Vagina (tissue), 2 donors: ENCODE data around the gene CXCR4. TPM values are rescaled to one million over a fixed set of nuclear protein-coding genes. Genes with fewer than 3 reads are reported as not detected.
A peak's percentile ranks its signal among the peaks of the same experiment; 100 is the strongest.

Source experiments
- DNase-seq, 2 donors: peaks; one replicate each; pipeline ENCODE4 v3.0.0-alpha.2; 2017; ENCODE audit errors: extremely low spot score in 2 of 2
- H3K27ac ChIP-seq: fragments of 200-600 bp; sonication (generic); one replicate; pipeline ENCODE4 v1.5.1; 2019
- H3K27me3 ChIP-seq: fragments of 200-600 bp; sonication (generic); one replicate; pipeline ENCODE4 v1.5.1; 2019
- H3K36me3 ChIP-seq, 2 donors: fragments of 200-600 bp; sonication (generic); one replicate each; pipeline ENCODE4 v1.5.1; 2017 to 2019
- H3K4me1 ChIP-seq: fragments of 200-600 bp; sonication (generic); one replicate; pipeline ENCODE4 v1.5.1; 2019
- H3K4me3 ChIP-seq, 2 donors: fragments of 200-600 bp; sonication (generic); 1 replicate in 1 of 2; 2 replicates in 1 of 2; pipeline ENCODE4 v1.5.1; 2016 to 2019
- H3K9me3 ChIP-seq: fragments of 200-600 bp; sonication (generic); one replicate; pipeline ENCODE4 v1.5.1; 2019
- CTCF ChIP-seq, 3 experiments: fragments of 450-650 bp in 2 of 3; fragments of 200-600 bp in 1 of 3; sonication (generic) in 1 of 3; IDR thresholded peaks; one replicate each; pipeline ENCODE4 v1.5.1; 2017 to 2019; ENCODE audit warnings: antibody characterized with exemption in 3 of 3, mild to moderate bottlenecking in 2 of 3, moderate library complexity in 2 of 3
- POLR2A ChIP-seq, 2 donors: fragments of 450-650 bp; IDR thresholded peaks; one replicate each; pipeline ENCODE4 v1.6.1; 2017; ENCODE audit warnings: antibody characterized with exemption in 2 of 2, mild to moderate bottlenecking in 2 of 2, moderate library complexity in 2 of 2
- POLR2AphosphoS5 ChIP-seq, 2 donors: sonication (generic); formaldehyde crosslinking; IDR thresholded peaks; one replicate each; pipeline ENCODE4 v1.9.0; 2017; ENCODE audit warnings: antibody characterized with exemption in 2 of 2, mild to moderate bottlenecking in 2 of 2, low read depth in 1 of 2; ENCODE audit not compliant: insufficient read depth in 1 of 2
- intact Hi-C: fragments of 100-400 bp; cut with DNase I; formaldehyde crosslinking; loops from one replicate; pipeline ENCODE4 v1.15.1; 2023
- total RNA-seq: library from RNA; depleted of rRNA; stranded (reverse); fragments of >200 nt; gene quantifications from one replicate; pipeline ENCODE4 v1.2.3, GENCODE V29; 2016

CXCR4 gene
- total RNA-seq, 1 donor from 2014 or later: 39.5 TPM

GRCh38 chr2:136141510-136142149, 23.7 kb upstream of the CXCR4 start:
- Histone ChIP-seq H3K27ac (no peak overlapping the region), H3K4me3 (no peak overlapping the region), H3K36me3 (no peaks in the 10 kb centered on the region), H3K4me1 (no peaks in the 10 kb centered on the region), H3K9me3 (no peaks in the 10 kb centered on the region), H3K27me3 (no peaks in the 10 kb centered on the region)
- no peak for TF ChIP-seq POLR2AphosphoS5 (IDR thresholded peaks at IDR 0.05; ENCODE audit: insufficient read depth in 1 of 2, low read depth in 1 of 2)
- TF ChIP-seq POLR2A (IDR thresholded peaks at IDR 0.05): no peak
- no peak for TF ChIP-seq CTCF (IDR thresholded peaks at IDR 0.05)
- intact Hi-C loops: no loop called here
- DNase-seq: no peak

GRCh38 chr2:136139631-136140030, 21.7 kb upstream of the CXCR4 start:
- TF ChIP-seq CTCF (IDR thresholded peaks at IDR 0.05): no peak
- TF ChIP-seq POLR2A (IDR thresholded peaks at IDR 0.05): no peak
- TF ChIP-seq POLR2AphosphoS5 (IDR thresholded peaks at IDR 0.05; ENCODE audit: insufficient read depth in 1 of 2, low read depth in 1 of 2): no peak
- H3K4me1 ChIP-seq: no peaks in the 10 kb centered on the region
- H3K27ac ChIP-seq: no peak overlapping the region
- H3K4me3 ChIP-seq: no peak overlapping the region
- no peaks in the 10 kb centered on the region for H3K9me3 ChIP-seq
- H3K36me3 ChIP-seq: no peaks in the 10 kb centered on the region
- DNase-seq: no peak
- H3K27me3 ChIP-seq: no peaks in the 10 kb centered on the region
- intact Hi-C loops: no loop called here

GRCh38 chr2:136137982-136138381, 20.0 kb upstream of the CXCR4 start:
- TF ChIP-seq POLR2AphosphoS5 (IDR thresholded peaks at IDR 0.05; ENCODE audit: insufficient read depth in 1 of 2, low read depth in 1 of 2) (no peak), POLR2A (IDR thresholded peaks at IDR 0.05) (no peak), CTCF (IDR thresholded peaks at IDR 0.05) (no peak)
- Histone ChIP-seq H3K4me3 (no peak overlapping the region), H3K27me3 (no peaks in the 10 kb centered on the region), H3K36me3 (no peaks in the 10 kb centered on the region), H3K9me3 (no peaks in the 10 kb centered on the region), H3K4me1 (no peaks in the 10 kb centered on the region), H3K27ac (no peak overlapping the region)
- intact Hi-C loops: no loop called here
- no peak for DNase-seq

GRCh38 chr2:136136931-136137330, 19.0 kb upstream of the CXCR4 start:
- H3K4me3 ChIP-seq: no peak overlapping the region
- DNase-seq: no peak
- H3K27me3 ChIP-seq: no peaks in the 10 kb centered on the region
- no peaks in the 10 kb centered on the region for H3K4me1 ChIP-seq
- H3K9me3 ChIP-seq: no peaks in the 10 kb centered on the region
- intact Hi-C loops: no loop called here
- no peak for TF ChIP-seq CTCF (IDR thresholded peaks at IDR 0.05)
- TF ChIP-seq POLR2AphosphoS5 (IDR thresholded peaks at IDR 0.05; ENCODE audit: insufficient read depth in 1 of 2, low read depth in 1 of 2): no peak
- TF ChIP-seq POLR2A (IDR thresholded peaks at IDR 0.05): no peak
- peak overlapping the region; percentile 12 for H3K27ac ChIP-seq
- no peaks in the 10 kb centered on the region for H3K36me3 ChIP-seq
